ENCODE results near the gene EXOC3. TPM values are rescaled to one million over a fixed set of nuclear protein-coding genes. Genes with fewer than 3 reads are reported as not detected.

The EXOC3 gene
- total RNA-seq, 1 experiment from 2014 or later = 55.0 TPM

DNA sequence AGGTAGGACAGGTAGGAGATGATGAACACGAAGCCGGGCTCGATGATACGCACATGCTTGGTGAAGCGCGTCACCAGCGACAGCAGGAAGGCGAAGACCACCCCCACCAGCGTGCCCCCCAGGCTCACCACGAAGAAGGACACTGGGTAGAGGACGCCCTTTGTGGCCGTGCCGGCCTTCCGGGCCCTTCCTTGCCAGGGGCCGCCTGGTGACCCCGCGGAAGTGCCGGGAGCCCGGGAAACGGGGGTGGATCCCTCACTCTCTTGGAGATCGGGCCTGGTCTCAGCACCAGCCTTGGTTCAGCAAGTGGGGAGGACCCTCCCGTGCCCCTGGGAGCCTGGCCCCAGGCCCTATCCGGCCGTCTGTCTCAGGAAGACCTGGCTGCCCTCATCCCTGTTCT, 41.6 kb downstream of the EXOC3 start:
- DNase-seq (ENCODE audit: low read depth, low spot score) (no peak), ATAC-seq (no peak)
- no peak overlapping the region for H3K4me3 ChIP-seq (ENCODE audit: low read depth in 2 of 2, low read length in 2 of 2)
- no peaks in the 10 kb centered on the region for H3K36me3 ChIP-seq (ENCODE audit: control insufficient read depth, insufficient read depth, low read length)
- POLR2A ChIA-PET = no interaction called here
- intact Hi-C loops (cut with micrococcal nuclease; ENCODE audit: unreplicated experiment) (no loop called here), in situ Hi-C loops (cut with HindIII; ENCODE audit: low pct_unique_long_range_greater_than_20kb, low sequenced_read_pairs) (no loop called here)
- TF ChIP-seq SIN3A (IDR thresholded peaks at IDR 0.05; ENCODE audit: borderline replicate concordance, insufficient read depth, low read depth, low read length) = no peak
- TF ChIP-seq, protein P1, sequence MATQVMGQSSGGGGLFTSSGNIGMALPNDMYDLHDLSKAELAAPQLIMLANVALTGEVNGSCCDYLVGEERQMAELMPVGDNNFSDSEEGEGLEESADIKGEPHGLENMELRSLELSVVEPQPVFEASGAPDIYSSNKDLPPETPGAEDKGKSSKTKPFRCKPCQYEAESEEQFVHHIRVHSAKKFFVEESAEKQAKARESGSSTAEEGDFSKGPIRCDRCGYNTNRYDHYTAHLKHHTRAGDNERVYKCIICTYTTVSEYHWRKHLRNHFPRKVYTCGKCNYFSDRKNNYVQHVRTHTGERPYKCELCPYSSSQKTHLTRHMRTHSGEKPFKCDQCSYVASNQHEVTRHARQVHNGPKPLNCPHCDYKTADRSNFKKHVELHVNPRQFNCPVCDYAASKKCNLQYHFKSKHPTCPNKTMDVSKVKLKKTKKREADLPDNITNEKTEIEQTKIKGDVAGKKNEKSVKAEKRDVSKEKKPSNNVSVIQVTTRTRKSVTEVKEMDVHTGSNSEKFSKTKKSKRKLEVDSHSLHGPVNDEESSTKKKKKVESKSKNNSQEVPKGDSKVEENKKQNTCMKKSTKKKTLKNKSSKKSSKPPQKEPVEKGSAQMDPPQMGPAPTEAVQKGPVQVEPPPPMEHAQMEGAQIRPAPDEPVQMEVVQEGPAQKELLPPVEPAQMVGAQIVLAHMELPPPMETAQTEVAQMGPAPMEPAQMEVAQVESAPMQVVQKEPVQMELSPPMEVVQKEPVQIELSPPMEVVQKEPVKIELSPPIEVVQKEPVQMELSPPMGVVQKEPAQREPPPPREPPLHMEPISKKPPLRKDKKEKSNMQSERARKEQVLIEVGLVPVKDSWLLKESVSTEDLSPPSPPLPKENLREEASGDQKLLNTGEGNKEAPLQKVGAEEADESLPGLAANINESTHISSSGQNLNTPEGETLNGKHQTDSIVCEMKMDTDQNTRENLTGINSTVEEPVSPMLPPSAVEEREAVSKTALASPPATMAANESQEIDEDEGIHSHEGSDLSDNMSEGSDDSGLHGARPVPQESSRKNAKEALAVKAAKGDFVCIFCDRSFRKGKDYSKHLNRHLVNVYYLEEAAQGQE (IDR thresholded peaks at IDR 0.05; ENCODE audit: insufficient read depth in 1 of 2, low read depth in 2 of 2, low read length in 1 of 2) = no peak
- no peak for TF ChIP-seq TCF7L2 (IDR thresholded peaks at IDR 0.05; ENCODE audit: low read depth, low read length)
- no peak for TF ChIP-seq POLR2AphosphoS5 (IDR thresholded peaks at IDR 0.05; ENCODE audit: low read depth, low read length)
- TF ChIP-seq, protein P2, sequence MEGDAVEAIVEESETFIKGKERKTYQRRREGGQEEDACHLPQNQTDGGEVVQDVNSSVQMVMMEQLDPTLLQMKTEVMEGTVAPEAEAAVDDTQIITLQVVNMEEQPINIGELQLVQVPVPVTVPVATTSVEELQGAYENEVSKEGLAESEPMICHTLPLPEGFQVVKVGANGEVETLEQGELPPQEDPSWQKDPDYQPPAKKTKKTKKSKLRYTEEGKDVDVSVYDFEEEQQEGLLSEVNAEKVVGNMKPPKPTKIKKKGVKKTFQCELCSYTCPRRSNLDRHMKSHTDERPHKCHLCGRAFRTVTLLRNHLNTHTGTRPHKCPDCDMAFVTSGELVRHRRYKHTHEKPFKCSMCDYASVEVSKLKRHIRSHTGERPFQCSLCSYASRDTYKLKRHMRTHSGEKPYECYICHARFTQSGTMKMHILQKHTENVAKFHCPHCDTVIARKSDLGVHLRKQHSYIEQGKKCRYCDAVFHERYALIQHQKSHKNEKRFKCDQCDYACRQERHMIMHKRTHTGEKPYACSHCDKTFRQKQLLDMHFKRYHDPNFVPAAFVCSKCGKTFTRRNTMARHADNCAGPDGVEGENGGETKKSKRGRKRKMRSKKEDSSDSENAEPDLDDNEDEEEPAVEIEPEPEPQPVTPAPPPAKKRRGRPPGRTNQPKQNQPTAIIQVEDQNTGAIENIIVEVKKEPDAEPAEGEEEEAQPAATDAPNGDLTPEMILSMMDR (IDR thresholded peaks at IDR 0.05) = no peak
- no peaks in the 10 kb centered on the region for H3K27me3 ChIP-seq (ENCODE audit: control insufficient read depth, insufficient read depth, low read length)
- BruUV-seq (replicated peaks) = no TSS peak
- H3K9me3 ChIP-seq (ENCODE audit: control insufficient read depth, insufficient read depth, low read depth, low read length) = no peaks in the 10 kb centered on the region
- H3K27ac ChIP-seq (ENCODE audit: low read length) = no peak overlapping the region
- CTCF ChIA-PET = no interaction called here
- no peaks in the 10 kb centered on the region for H3K4me1 ChIP-seq (ENCODE audit: control insufficient read depth, insufficient read depth, low read length)

DNA sequence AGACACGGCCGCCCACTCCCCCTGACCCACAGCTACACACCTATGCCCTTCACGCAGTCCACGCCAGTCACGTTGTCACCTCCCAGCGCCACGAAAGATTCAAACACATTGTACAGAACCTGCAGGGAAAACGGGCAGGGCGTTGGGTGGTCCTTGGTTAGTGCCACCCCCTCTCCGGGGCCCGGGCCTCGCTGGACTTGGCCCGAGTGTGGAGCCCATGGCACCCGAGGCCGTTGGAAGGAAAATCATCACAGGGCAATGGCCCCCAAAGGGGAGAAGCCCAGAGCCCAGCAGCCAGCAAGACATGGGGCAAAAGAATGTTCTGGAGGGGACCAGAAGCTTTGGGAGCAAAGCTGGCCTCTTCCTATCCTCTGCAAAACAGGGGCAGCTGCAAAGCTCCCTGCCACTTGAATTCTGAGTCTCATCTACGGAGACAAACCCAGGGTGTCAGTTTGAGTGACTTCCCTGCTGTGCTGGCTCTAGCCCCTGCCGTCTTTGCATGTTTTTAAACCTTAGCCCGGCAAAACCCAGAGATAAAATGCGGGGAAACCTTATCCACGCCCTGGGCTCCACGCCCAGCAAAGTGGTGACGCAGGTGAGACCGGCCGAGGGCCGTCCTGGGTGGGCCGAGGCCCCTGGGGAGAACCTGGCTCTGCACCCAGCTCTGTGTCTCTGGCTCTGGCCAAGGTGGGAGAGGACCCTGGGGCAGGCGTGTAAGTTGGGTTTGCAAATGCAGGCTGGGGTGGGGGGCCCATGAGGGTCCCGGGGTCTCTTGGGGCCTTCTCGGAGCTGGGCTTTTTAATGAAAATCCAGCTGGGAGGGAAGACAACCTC, 42.4 kb downstream of the EXOC3 start:
- Histone ChIP-seq H3K4me1 (ENCODE audit: control insufficient read depth, insufficient read depth, low read length) (no peaks in the 10 kb centered on the region), H3K27me3 (ENCODE audit: control insufficient read depth, insufficient read depth, low read length) (no peaks in the 10 kb centered on the region), H3K4me3 (ENCODE audit: low read depth in 2 of 2, low read length in 2 of 2) (no peak overlapping the region), H3K27ac (ENCODE audit: low read length) (no peak overlapping the region), H3K9me3 (ENCODE audit: control insufficient read depth, insufficient read depth, low read depth, low read length) (no peaks in the 10 kb centered on the region), H3K36me3 (ENCODE audit: control insufficient read depth, insufficient read depth, low read length) (no peaks in the 10 kb centered on the region)
- no peak for DNase-seq (ENCODE audit: low read depth, low spot score)
- no TSS peak for BruUV-seq (replicated peaks)
- intact Hi-C loops (cut with micrococcal nuclease; ENCODE audit: unreplicated experiment) = no loop called here
- in situ Hi-C loops (cut with HindIII; ENCODE audit: low pct_unique_long_range_greater_than_20kb, low sequenced_read_pairs) = no loop called here
- no peak for TF ChIP-seq SIN3A (IDR thresholded peaks at IDR 0.05; ENCODE audit: borderline replicate concordance, insufficient read depth, low read depth, low read length)
- TF ChIP-seq POLR2AphosphoS5 (IDR thresholded peaks at IDR 0.05; ENCODE audit: low read depth, low read length) = no peak
- TF ChIP-seq, protein P1 (IDR thresholded peaks at IDR 0.05; ENCODE audit: insufficient read depth in 1 of 2, low read depth in 2 of 2, low read length in 1 of 2) = no peak
- no peak for TF ChIP-seq TCF7L2 (IDR thresholded peaks at IDR 0.05; ENCODE audit: low read depth, low read length)
- TF ChIP-seq, protein P2 (IDR thresholded peaks at IDR 0.05) = no peak
- ChIA-PET POLR2A (no interaction called here), CTCF (no interaction called here)
- no peak for ATAC-seq
